SU-DHL-6 (cell line): Measurements from ENCODE around the gene TRIM66.

Source experiments
- H2AFZ ChIP-seq: fragments of 200-600 bp; sonication (generic); 2 replicates; pipeline ENCODE4 v1.6.1; 2014; ENCODE audit warnings: low read depth, mild to moderate bottlenecking, moderate library complexity, mixed read lengths, antibody characterized with exemption, low read length; ENCODE audit not compliant: severe bottlenecking
- H3F3A ChIP-seq: fragments of 200-600 bp; shearing (Covaris generic); 2 replicates; pipeline ENCODE4 v1.6.0; 2016; ENCODE audit warnings: antibody characterized with exemption, mild to moderate bottlenecking; ENCODE audit not compliant: insufficient read depth
- H3K27ac ChIP-seq: fragments of 200-600 bp; sonication (generic); 2 replicates; pipeline ENCODE4 v1.5.1; 2016; ENCODE audit warnings: low read depth, mild to moderate bottlenecking, low read length, moderate library complexity, mixed read lengths
- H3K27me3 ChIP-seq: fragments of 200-600 bp; sonication (generic), shearing (Covaris generic); 2 replicates; pipeline ENCODE4 v1.6.0; 2014; ENCODE audit warnings: mild to moderate bottlenecking, low read length
- H3K36me3 ChIP-seq: fragments of 200-600 bp; sonication (generic); 2 replicates; pipeline ENCODE4 v1.6.1; 2014; ENCODE audit warnings: mild to moderate bottlenecking, low read length, mixed read lengths
- H3K4me2 ChIP-seq: fragments of 300-600, 200-600 bp; shearing (Covaris generic), sonication (generic); 2 replicates; pipeline ENCODE4 v1.6.0; 2014; ENCODE audit warnings: low read length, low read depth, mild to moderate bottlenecking; ENCODE audit not compliant: poor library complexity, severe bottlenecking
- H3K4me3 ChIP-seq: fragments of 200-600 bp; sonication (generic); 2 replicates; pipeline ENCODE4 v1.5.1; 2014; ENCODE audit warnings: antibody characterized with exemption, low read length, mild to moderate bottlenecking, mixed read lengths; ENCODE audit not compliant: insufficient read depth, poor library complexity, severe bottlenecking
- H3K79me2 ChIP-seq: fragments of 200-600 bp; sonication (generic); 2 replicates; pipeline ENCODE4 v1.6.1; 2014; ENCODE audit warnings: mild to moderate bottlenecking, low read length, moderate library complexity; ENCODE audit not compliant: insufficient read depth
- H3K9ac ChIP-seq: fragments of 200-600 bp; sonication (generic); 2 replicates; pipeline ENCODE4 v1.7.0; 2014; ENCODE audit warnings: mild to moderate bottlenecking, low read length
- H3K9me2 ChIP-seq: fragments of 200-600 bp; sonication (generic); replicated peaks from 2 replicates; pipeline ENCODE4 v1.6.1; 2014; ENCODE audit warnings: low read length; ENCODE audit not compliant: insufficient read depth
- H3K9me3 ChIP-seq: fragments of 200-600 bp; sonication (generic); 2 replicates; pipeline ENCODE4 v1.6.1; 2014; ENCODE audit warnings: low read length, mixed read lengths; ENCODE audit not compliant: insufficient read depth
- H4K20me1 ChIP-seq: fragments of 200-600 bp; sonication (generic); 2 replicates; pipeline ENCODE4 v1.6.1; 2014; ENCODE audit warnings: low read depth, mild to moderate bottlenecking, antibody characterized with exemption, low read length, moderate library complexity, mixed read lengths
- CTCF ChIP-seq: fragments of 200-600 bp; sonication (generic); IDR thresholded peaks from one replicate; pipeline ENCODE4 v1.5.1; 2017; ENCODE audit warnings: antibody characterized with exemption, mild to moderate bottlenecking, low read length, moderate library complexity; ENCODE audit not compliant: insufficient read depth, poor library complexity, severe bottlenecking
- EZH2phosphoT487 ChIP-seq: fragments of 200-600 bp; sonication (generic), shearing (Covaris generic); conservative IDR thresholded peaks from 2 replicates; pipeline ENCODE4 v1.6.1; 2018; ENCODE audit warnings: mild to moderate bottlenecking, antibody characterized with exemption, low read length, moderate library complexity, mixed read lengths

The TRIM66 gene

GRCh38 chr11:8694137-8694536, 11.7 kb upstream of the TRIM66 start:
- Histone ChIP-seq H3K9me2 (no peaks in the 10 kb centered on the region), H3K4me2 (no peak overlapping the region), H3K27ac (no peak overlapping the region), H3K9me3 (no peaks in the 10 kb centered on the region), H4K20me1 (no peaks in the 10 kb centered on the region), H3K4me3 (no peak overlapping the region), H3F3A (peaks cover 13% of the 10 kb centered on the region), H3K79me2 (peaks cover 26% of the 10 kb centered on the region; the same call in 1 of the 2 replicates), H3K36me3 (peaks cover 3% of the 10 kb centered on the region; the same call in 1 of the 2 replicates), H3K9ac (no peak overlapping the region), H2AFZ (no peak overlapping the region), H3K27me3 (no peaks in the 10 kb centered on the region)
- TF ChIP-seq CTCF (no peak), EZH2phosphoT487 (no peak)

GRCh38 chr11:8693555-8693954, 11.1 kb upstream of the TRIM66 start:
- Histone ChIP-seq H3K4me3 (no peak overlapping the region), H2AFZ (no peak overlapping the region), H3F3A (peaks cover 17% of the 10 kb centered on the region), H3K36me3 (peaks cover 3% of the 10 kb centered on the region; the same call in 1 of the 2 replicates), H4K20me1 (no peaks in the 10 kb centered on the region), H3K27ac (no peak overlapping the region), H3K9ac (no peak overlapping the region), H3K79me2 (peaks cover 26% of the 10 kb centered on the region; the same call in 1 of the 2 replicates), H3K4me2 (no peak overlapping the region), H3K9me2 (no peaks in the 10 kb centered on the region), H3K9me3 (no peaks in the 10 kb centered on the region), H3K27me3 (no peaks in the 10 kb centered on the region)
- TF ChIP-seq CTCF (no peak), EZH2phosphoT487 (no peak)

- no peak overlapping the region for H3K4me2 ChIP-seq
- peaks cover 26% of the 10 kb centered on the region; the same call in 1 of the 2 replicates for H3K79me2 ChIP-seq
- H3K4me3 ChIP-seq, result no peak overlapping the region
- TF ChIP-seq CTCF (no peak), EZH2phosphoT487 (no peak)
- H4K20me1 ChIP-seq, result no peaks in the 10 kb centered on the region
- H3K36me3 ChIP-seq, result peaks cover 3% of the 10 kb centered on the region; the same call in 1 of the 2 replicates
- H3K27ac ChIP-seq, result no peak overlapping the region
- peaks cover 21% of the 10 kb centered on the region for H3F3A ChIP-seq
- H3K9me2 ChIP-seq, result no peaks in the 10 kb centered on the region
- H3K9ac ChIP-seq, result no peak overlapping the region
- H3K27me3 ChIP-seq, result no peaks in the 10 kb centered on the region
- no peaks in the 10 kb centered on the region for H3K9me3 ChIP-seq
- no peak overlapping the region for H2AFZ ChIP-seq
These were observed 10.6 kb upstream of the TRIM66 start for GRCh38 chr11:8693010-8693551.
